MCF 10A (cell line): ENCODE data around the gene IL31. TPM values are rescaled to one million over a fixed set of nuclear protein-coding genes. Genes with fewer than 3 reads are reported as not detected.

ENCODE experiments used
- BruUV-seq: library from RNA; stranded (reverse); fragments of 400-500 nt; replicated peaks from 2 replicates; lab custom pipeline; 2021; lab: Mats Ljungman, UMichigan
- CTCF ChIA-PET: fragments of 300-600 bp; sonication (Branson Sonifier 250); formaldehyde crosslinking; extraction: SDS; loops from one replicate; lab custom pipeline; 2021; ENCODE audit warnings: antibody characterized with exemption, inconsistent platforms; lab: Yijun Ruan, JAX
- POLR2A ChIA-PET: fragments of 300-600, 350-650 bp; sonication (Branson Sonifier 250); formaldehyde crosslinking; extraction: SDS; loops from one replicate; lab custom pipeline; 2020; ENCODE audit warnings: antibody characterized with exemption, inconsistent platforms; lab: Yijun Ruan, JAX
- DNase-seq: peaks from one replicate; pipeline ENCODE4 v3.0.0-alpha.2; 2018; ENCODE audit not compliant: unreplicated experiment
- H3K27ac Mint-ChIP-seq: one replicate; pipeline ENCODE4 v1.8.0; 2022; ENCODE audit warnings: mild to moderate bottlenecking, low read depth, mixed read lengths; ENCODE audit not compliant: unreplicated experiment
- H3K27me3 Mint-ChIP-seq: one replicate; pipeline ENCODE4 v1.8.0; 2022; ENCODE audit warnings: mixed read lengths; ENCODE audit not compliant: insufficient read depth, unreplicated experiment
- H3K36me3 Mint-ChIP-seq: one replicate; pipeline ENCODE4 v1.8.0; 2022; ENCODE audit warnings: mild to moderate bottlenecking, moderate library complexity, mixed read lengths; ENCODE audit not compliant: insufficient read depth, unreplicated experiment
- H3K4me1 Mint-ChIP-seq: one replicate; pipeline ENCODE4 v1.8.0; 2022; ENCODE audit warnings: mixed read lengths; ENCODE audit not compliant: insufficient read depth, unreplicated experiment
- H3K4me3 Mint-ChIP-seq: one replicate; pipeline ENCODE4 v1.8.0; 2022; ENCODE audit warnings: mild to moderate bottlenecking, moderate library complexity, mixed read lengths; ENCODE audit not compliant: unreplicated experiment
- H3K9me3 Mint-ChIP-seq: one replicate; pipeline ENCODE4 v1.8.0; 2022; ENCODE audit warnings: mixed read lengths; ENCODE audit not compliant: unreplicated experiment
- intact Hi-C: fragments of 100-400 bp; cut with micrococcal nuclease; formaldehyde crosslinking; loops from 2 replicates; pipeline ENCODE4 v1.14.1; 2022
- total RNA-seq: library from RNA; stranded (reverse); gene quantifications from 2 replicates; pipeline ENCODE4 v1.2.3, GENCODE V29; 2022
- TF ChIP-seq, protein P1 (sequence below): fragments of 200-600 bp; IDR thresholded peaks from one replicate; pipeline ENCODE4 v1.8.0; 2022; ENCODE audit warnings: antibody characterized with exemption, mild to moderate bottlenecking; ENCODE audit not compliant: unreplicated experiment

Gene IL31
- total RNA-seq, 1 experiment from 2014 or later, result not detected

DNA sequence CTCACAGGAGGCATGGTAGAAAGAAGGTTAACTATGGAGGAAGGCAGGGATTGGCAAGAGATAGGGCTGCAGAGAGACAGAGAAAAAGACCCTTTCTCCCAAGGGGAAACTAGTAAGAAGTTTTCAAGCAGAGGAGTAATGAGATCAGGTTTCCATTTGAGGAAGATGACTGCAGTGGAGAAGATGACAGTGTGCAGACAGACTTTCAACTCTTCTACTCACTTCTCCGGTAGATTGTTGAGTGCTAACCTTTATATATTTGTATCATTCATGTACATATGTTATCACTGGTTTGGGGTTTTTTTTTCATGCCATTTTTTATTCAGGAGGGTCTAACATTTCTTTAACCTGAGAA lies 23.6 kb upstream of the IL31 start:
- ChIA-PET CTCF (no interaction called here), POLR2A (interaction anchor here (0.6 kb wide), 1 partner anchor 110 kb away, joined by 6 read pairs; no protein-coding TSS in a partner anchor)
- intact Hi-C loops, result loop anchor here (10.0 kb wide), 1 partner anchor 403 kb away; the partner anchor contains the start of gene RHOF
- H3K27me3 Mint-ChIP-seq, result no peaks in the 10 kb centered on the region
- no peak overlapping the region for H3K4me3 Mint-ChIP-seq
- TF ChIP-seq, protein P1, sequence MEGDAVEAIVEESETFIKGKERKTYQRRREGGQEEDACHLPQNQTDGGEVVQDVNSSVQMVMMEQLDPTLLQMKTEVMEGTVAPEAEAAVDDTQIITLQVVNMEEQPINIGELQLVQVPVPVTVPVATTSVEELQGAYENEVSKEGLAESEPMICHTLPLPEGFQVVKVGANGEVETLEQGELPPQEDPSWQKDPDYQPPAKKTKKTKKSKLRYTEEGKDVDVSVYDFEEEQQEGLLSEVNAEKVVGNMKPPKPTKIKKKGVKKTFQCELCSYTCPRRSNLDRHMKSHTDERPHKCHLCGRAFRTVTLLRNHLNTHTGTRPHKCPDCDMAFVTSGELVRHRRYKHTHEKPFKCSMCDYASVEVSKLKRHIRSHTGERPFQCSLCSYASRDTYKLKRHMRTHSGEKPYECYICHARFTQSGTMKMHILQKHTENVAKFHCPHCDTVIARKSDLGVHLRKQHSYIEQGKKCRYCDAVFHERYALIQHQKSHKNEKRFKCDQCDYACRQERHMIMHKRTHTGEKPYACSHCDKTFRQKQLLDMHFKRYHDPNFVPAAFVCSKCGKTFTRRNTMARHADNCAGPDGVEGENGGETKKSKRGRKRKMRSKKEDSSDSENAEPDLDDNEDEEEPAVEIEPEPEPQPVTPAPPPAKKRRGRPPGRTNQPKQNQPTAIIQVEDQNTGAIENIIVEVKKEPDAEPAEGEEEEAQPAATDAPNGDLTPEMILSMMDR, result no peak
- no TSS peak for BruUV-seq
- H3K4me1 Mint-ChIP-seq, result peaks cover 6% of the 10 kb centered on the region
- no peak for DNase-seq
- H3K36me3 Mint-ChIP-seq, result no peaks in the 10 kb centered on the region
- peaks cover 7% of the 10 kb centered on the region for H3K9me3 Mint-ChIP-seq
- H3K27ac Mint-ChIP-seq, result no peak overlapping the region

DNA sequence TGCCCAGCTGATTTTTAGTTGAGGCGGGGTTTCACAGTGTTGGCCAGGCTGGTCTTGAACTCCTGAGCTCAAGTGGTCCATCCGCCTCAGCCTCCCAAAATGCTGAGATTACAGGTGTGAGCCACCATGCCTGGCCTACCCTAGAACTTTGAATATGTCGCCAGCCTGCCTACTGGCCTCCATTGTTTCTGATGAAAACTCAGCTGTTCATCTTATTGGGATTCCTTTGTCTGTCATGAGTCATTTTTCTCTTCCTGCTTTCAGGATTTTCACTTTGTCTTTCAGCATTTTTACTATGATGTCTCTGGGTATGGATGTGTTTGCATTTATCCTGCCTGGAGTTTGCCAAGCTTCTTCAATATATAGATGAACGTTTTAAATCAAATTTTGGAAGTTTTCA lies 21.4 kb upstream of the IL31 start:
- peaks cover 7% of the 10 kb centered on the region for H3K36me3 Mint-ChIP-seq
- H3K27ac Mint-ChIP-seq, result no peak overlapping the region
- TF ChIP-seq, protein P1, result no peak
- H3K9me3 Mint-ChIP-seq, result peaks cover 7% of the 10 kb centered on the region
- ChIA-PET CTCF (interaction anchor here (0.8 to 0.9 kb wide), 3 partner anchors 65 to 145 kb away, joined by 3 read pairs; no protein-coding TSS in a partner anchor), POLR2A (interaction anchor here (0.8 kb wide), 1 partner anchor 31 kb away, joined by 3 read pairs; the partner anchor contains the start of gene DIABLO)
- no peak for DNase-seq
- no TSS peak for BruUV-seq
- intact Hi-C loops, result loop anchor here (10.0 kb wide), 1 partner anchor 401 kb away; the partner anchor contains the start of gene RHOF
- no peak overlapping the region for H3K4me3 Mint-ChIP-seq
- H3K27me3 Mint-ChIP-seq, result no peaks in the 10 kb centered on the region
- H3K4me1 Mint-ChIP-seq, result peaks cover 6% of the 10 kb centered on the region

DNA sequence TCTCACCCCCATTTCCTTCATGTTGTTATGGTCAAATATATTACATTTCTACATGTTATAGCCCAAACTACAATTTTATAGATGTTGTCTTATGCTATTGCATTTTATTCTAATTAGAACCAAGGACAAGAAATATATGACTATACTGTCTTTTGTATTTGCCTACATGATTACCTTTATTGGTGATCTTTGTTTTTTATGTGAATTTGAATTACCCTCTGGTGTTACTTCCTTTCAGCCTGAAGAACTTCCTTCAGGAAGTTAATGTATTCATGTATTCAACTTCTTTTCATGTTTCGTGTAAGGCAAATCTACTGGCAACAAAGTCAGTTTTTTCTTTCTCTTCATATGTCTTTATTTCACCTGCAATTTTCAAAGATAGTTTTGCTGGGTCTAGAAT lies 20.8 kb upstream of the IL31 start:
- intact Hi-C loops, result loop anchor here (10.0 kb wide), 1 partner anchor 400 kb away; the partner anchor contains the start of gene RHOF
- no peak for DNase-seq
- no TSS peak for BruUV-seq
- Mint-ChIP-seq H3K4me1 (peaks cover 6% of the 10 kb centered on the region), H3K36me3 (peaks cover 7% of the 10 kb centered on the region), H3K9me3 (peaks cover 7% of the 10 kb centered on the region), H3K27me3 (no peaks in the 10 kb centered on the region), H3K27ac (no peak overlapping the region), H3K4me3 (no peak overlapping the region)
- POLR2A ChIA-PET, result interaction anchor here (0.5 to 1.5 kb wide), 3 partner anchors 8 to 31 kb away, joined by 3 to 5 read pairs (median 3); partner anchors contain the start of genes B3GNT4 and DIABLO
- TF ChIP-seq, protein P1, result no peak
- CTCF ChIA-PET, result interaction anchor here (0.5 to 0.8 kb wide), 3 partner anchors 37 to 114 kb away, joined by 3 to 4 read pairs (median 3); no protein-coding TSS in a partner anchor

DNA sequence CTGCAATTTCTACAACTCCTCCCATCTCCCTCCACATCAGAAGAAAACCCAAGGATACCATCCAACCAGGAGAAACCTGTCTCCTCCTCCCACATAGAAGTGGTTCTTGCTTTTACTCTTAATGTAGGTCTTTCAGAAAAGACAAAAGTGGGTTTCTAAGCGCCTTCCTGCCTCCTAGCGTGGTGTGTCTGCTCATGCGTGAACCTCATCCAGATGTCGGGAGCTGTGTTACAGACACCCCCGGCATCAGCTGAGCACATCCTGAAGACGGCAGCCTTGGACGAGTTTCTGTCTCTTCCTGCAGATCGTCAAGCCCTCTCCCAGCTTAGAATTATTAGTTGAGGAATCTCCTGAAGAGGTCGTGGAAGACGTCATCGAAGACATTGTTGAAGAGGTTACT lies 18.4 kb upstream of the IL31 start:
- TF ChIP-seq, protein P1, result no peak
- Mint-ChIP-seq H3K4me1 (peaks cover 3% of the 10 kb centered on the region), H3K36me3 (peaks cover 7% of the 10 kb centered on the region), H3K4me3 (no peak overlapping the region), H3K27me3 (no peaks in the 10 kb centered on the region), H3K27ac (no peak overlapping the region), H3K9me3 (peaks cover 7% of the 10 kb centered on the region)
- CTCF ChIA-PET, result interaction anchor here (0.6 to 2.4 kb wide), 6 partner anchors 35 to 1009 kb away, joined by 3 to 15 read pairs (median 4); no protein-coding TSS in a partner anchor
- POLR2A ChIA-PET, result no interaction called here
- BruUV-seq, result no TSS peak
- no peak for DNase-seq
- intact Hi-C loops, result loop anchor here (10.0 kb wide), 1 partner anchor 398 kb away; the partner anchor contains the start of gene RHOF
